Fibroblast of lung (primary cell): ENCODE data around the gene RGS2.

Experiments
- CTCF ChIP-seq, 2 donors: IDR thresholded peaks in 1 of 2; conservative IDR thresholded peaks in 1 of 2; 1 replicate in 1 of 2; 2 replicates in 1 of 2; pipeline ENCODE4 v1.5.1; 2011 to 2012; ENCODE audit warnings: low read length in 2 of 2, control low read depth in 1 of 2, inconsistent platforms in 1 of 2, low read depth in 1 of 2, mild to moderate bottlenecking in 1 of 2
- EZH2 ChIP-seq: IDR thresholded peaks from 2 replicates; pipeline ENCODE4 v1.5.1; 2012; ENCODE audit warnings: low read length, control low read depth, mild to moderate bottlenecking; ENCODE audit errors: missing control alignments

- no peak for TF ChIP-seq CTCF (conservative IDR thresholded peaks at IDR 0.05 in 1 of 2, IDR thresholded peaks at IDR 0.05 in 1 of 2; ENCODE audit: low read depth in 1 of 2, low read length in 2 of 2)
- no peak for TF ChIP-seq EZH2
Measured at GRCh38 chr1:192763756-192764155, 45.1 kb upstream of the RGS2 start.
